Measurements from ENCODE around the gene FLT3. TPM values are rescaled to one million over a fixed set of nuclear protein-coding genes. Genes with fewer than 3 reads are reported as not detected.

FLT3 gene
- total RNA-seq, 5 donors from 2014 or later (not counting 1 experiment from before 2014, with no cell fraction given): 0.13 to 0.48 (median 0.26) TPM

- H3K36me3 ChIP-seq (ENCODE audit: control insufficient read depth in 2 of 2, extremely low read depth in 1 of 2, insufficient read depth in 1 of 2, low read length in 1 of 2): no peaks in the 10 kb centered on the region
- H3K4me1 ChIP-seq (ENCODE audit: control insufficient read depth in 1 of 2, extremely low read depth in 1 of 2, insufficient read depth in 2 of 2, low read length in 2 of 2): peaks cover 0 to 26% of the 10 kb centered on the region in 2 experiments
- Mint-ChIP-seq H3K36me3 (no peaks in the 10 kb centered on the region), H3K27me3 (peaks cover 67 to 86% of the 10 kb centered on the region in 2 donors), H3K4me3 (no peak overlapping the region), H3K9me3 (no peaks in the 10 kb centered on the region), H3K4me1 (peaks cover 13 to 33% (median 30%) of the 10 kb centered on the region in 3 donors), H3K27ac (no peak overlapping the region)
- ATAC-seq (replicated peaks in 1 of 4) (no peak), DNase-seq (no peak)
- 3% methylated on average over 5 of the region's 12 CpGs for WGBS (ENCODE audit: insufficient coverage)
- H3K9me3 ChIP-seq: no peaks in the 10 kb centered on the region
- no peak overlapping the region for H3K27ac ChIP-seq (ENCODE audit: low read length)
- POLR2A ChIA-PET: no interaction called here
- CTCF ChIA-PET: interaction anchor here in 1 of 2 donors (0.8 kb wide), 1 partner anchor 150 kb away, joined by 3 read pairs; no protein-coding TSS in a partner anchor
- no peak overlapping the region for H3K4me3 ChIP-seq (ENCODE audit: control insufficient read depth in 1 of 2, extremely low read depth in 1 of 2, low read length in 1 of 2)
- H3K27me3 ChIP-seq (replicated peaks in 1 of 2; ENCODE audit: control insufficient read depth in 2 of 2, extremely low read depth in 1 of 2, insufficient read depth in 2 of 2, low read length in 1 of 2): peaks cover 25 to 85% of the 10 kb centered on the region in 2 experiments
Measured at GRCh38 chr13:27976362-27977091, 123.8 kb downstream of the FLT3 start.

DNA sequence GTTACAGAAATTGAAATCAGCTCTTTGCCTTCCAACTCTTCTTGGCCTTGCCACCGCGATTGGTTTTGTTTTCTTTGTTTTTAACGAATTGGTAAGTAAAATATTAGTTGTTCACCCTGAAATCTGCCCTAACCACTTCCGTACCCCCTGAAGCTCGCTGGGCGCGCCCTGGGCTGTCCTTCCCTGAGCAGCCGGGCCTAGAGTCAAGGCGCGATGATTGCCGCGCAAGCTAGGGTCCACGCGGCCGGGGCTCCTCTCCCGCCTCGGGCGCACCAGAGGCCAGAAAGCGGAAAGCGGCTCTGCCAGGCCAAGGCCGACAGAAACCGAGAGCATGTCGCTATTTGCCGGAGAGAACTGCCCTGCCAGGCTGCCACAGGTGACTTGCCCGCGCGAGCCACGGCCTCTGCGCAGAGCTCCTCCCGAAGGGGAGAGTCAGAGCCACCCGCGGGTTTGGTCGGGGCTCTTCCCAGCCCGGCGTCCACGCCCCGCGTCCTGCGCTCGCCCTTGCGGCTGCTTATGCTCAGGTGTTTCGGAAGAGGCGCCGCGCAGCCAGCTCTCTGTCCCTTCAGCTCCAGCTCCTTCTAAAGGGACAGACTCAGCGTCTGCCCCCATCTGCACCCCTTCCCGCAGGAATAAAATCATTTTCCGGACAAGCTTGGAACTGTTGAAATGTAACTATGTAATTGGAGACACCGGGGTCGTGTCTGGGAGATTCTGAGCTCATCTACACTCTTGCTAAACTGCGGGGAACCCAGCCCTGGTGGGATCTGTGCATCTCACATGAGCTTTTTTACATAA, 124.6 kb downstream of the FLT3 start:
- ATAC-seq (replicated peaks in 1 of 4) (no peak), DNase-seq (no peak)
- H3K36me3 ChIP-seq (ENCODE audit: control insufficient read depth in 2 of 2, extremely low read depth in 1 of 2, insufficient read depth in 1 of 2, low read length in 1 of 2): no peaks in the 10 kb centered on the region
- WGBS (ENCODE audit: insufficient coverage): 9% methylated on average over 45 of the region's 51 CpGs
- Mint-ChIP-seq H3K36me3 (no peaks in the 10 kb centered on the region), H3K4me3 (no peak overlapping the region), H3K9me3 (no peaks in the 10 kb centered on the region), H3K27ac (no peak overlapping the region), H3K27me3 (peaks cover 63 to 86% of the 10 kb centered on the region in 2 donors), H3K4me1 (peaks cover 13 to 31% (median 30%) of the 10 kb centered on the region in 3 donors)
- no peaks in the 10 kb centered on the region for H3K9me3 ChIP-seq
- ChIA-PET POLR2A (no interaction called here), CTCF (interaction anchor here in 1 of 2 donors (0.7 to 0.8 kb wide), 2 partner anchors 8 to 150 kb away, joined by 3 read pairs; no protein-coding TSS in a partner anchor)
- H3K27ac ChIP-seq (ENCODE audit: low read length): no peak overlapping the region
- H3K4me1 ChIP-seq (ENCODE audit: control insufficient read depth in 1 of 2, extremely low read depth in 1 of 2, insufficient read depth in 2 of 2, low read length in 2 of 2): peaks cover 0 to 26% of the 10 kb centered on the region in 2 experiments
- H3K27me3 ChIP-seq (replicated peaks in 1 of 2; ENCODE audit: control insufficient read depth in 2 of 2, extremely low read depth in 1 of 2, insufficient read depth in 2 of 2, low read length in 1 of 2): peaks cover 24 to 86% of the 10 kb centered on the region in 2 experiments
- no peak overlapping the region for H3K4me3 ChIP-seq (ENCODE audit: control insufficient read depth in 1 of 2, extremely low read depth in 1 of 2, low read length in 1 of 2)

DNA sequence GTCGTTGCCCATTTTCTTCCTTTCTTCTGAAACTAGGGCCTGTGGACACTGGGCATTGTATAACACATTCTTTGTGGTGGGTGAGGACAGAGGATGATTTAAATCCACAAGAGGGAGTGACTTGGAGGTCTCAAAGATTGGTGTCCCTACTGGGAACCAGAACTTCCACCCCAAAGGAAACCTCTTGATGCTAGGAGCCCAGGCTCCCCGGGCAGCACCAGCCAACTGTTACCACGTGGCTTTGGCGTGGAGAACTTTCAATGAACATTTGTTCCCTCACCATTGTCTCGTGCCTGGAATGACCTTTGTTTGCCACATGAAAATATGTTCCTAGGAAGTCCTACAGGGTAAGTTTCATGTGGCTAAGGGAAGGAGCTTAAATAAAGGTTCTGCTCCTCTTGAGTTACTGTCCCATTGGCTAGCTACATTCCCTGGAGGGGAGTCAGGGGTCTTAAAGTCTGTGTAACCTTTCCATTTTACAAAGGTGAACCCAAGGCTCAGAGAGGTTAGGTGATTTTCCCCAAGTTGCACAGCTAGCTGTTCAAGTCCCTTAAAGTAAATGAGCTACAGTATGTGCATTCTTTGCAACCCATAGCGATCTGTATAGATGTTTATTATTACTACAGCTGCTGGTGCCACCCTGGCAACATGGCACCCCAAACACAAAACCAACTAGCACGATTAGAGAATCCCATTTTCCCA, 126.3 kb downstream of the FLT3 start:
- no peaks in the 10 kb centered on the region for H3K36me3 ChIP-seq (ENCODE audit: control insufficient read depth in 2 of 2, extremely low read depth in 1 of 2, insufficient read depth in 1 of 2, low read length in 1 of 2)
- Mint-ChIP-seq H3K4me3 (no peak overlapping the region), H3K36me3 (no peaks in the 10 kb centered on the region), H3K9me3 (no peaks in the 10 kb centered on the region), H3K27me3 (peaks cover 63 to 90% of the 10 kb centered on the region in 2 donors), H3K4me1 (peaks cover 14 to 31% (median 28%) of the 10 kb centered on the region in 3 donors), H3K27ac (no peak overlapping the region)
- H3K4me3 ChIP-seq (ENCODE audit: control insufficient read depth in 1 of 2, extremely low read depth in 1 of 2, low read length in 1 of 2): no peak overlapping the region
- H3K9me3 ChIP-seq: no peaks in the 10 kb centered on the region
- POLR2A ChIA-PET: no interaction called here
- peaks cover 24 to 84% of the 10 kb centered on the region in 2 experiments for H3K27me3 ChIP-seq (replicated peaks in 1 of 2; ENCODE audit: control insufficient read depth in 2 of 2, extremely low read depth in 1 of 2, insufficient read depth in 2 of 2, low read length in 1 of 2)
- WGBS (ENCODE audit: insufficient coverage): 26% methylated on average over 2 of the region's 7 CpGs
- CTCF ChIA-PET: no interaction called here
- ATAC-seq (replicated peaks in 1 of 4) (no peak), DNase-seq (no peak)
- H3K4me1 ChIP-seq (ENCODE audit: control insufficient read depth in 1 of 2, extremely low read depth in 1 of 2, insufficient read depth in 2 of 2, low read length in 2 of 2): peaks cover 0 to 14% of the 10 kb centered on the region in 2 experiments
- no peak overlapping the region for H3K27ac ChIP-seq (ENCODE audit: low read length)

- H3K4me1 Mint-ChIP-seq: peaks cover 14 to 25% (median 22%) of the 10 kb centered on the region in 3 donors
- H3K36me3 Mint-ChIP-seq: no peaks in the 10 kb centered on the region
- WGBS (ENCODE audit: insufficient coverage): 47% methylated on average over 4 of the region's 5 CpGs
- peaks cover 0 to 8% of the 10 kb centered on the region in 2 experiments for H3K4me1 ChIP-seq (ENCODE audit: control insufficient read depth in 1 of 2, extremely low read depth in 1 of 2, insufficient read depth in 2 of 2, low read length in 2 of 2)
- CTCF ChIA-PET: no interaction called here
- H3K9me3 ChIP-seq: no peaks in the 10 kb centered on the region
- no peaks in the 10 kb centered on the region for H3K9me3 Mint-ChIP-seq
- no peak overlapping the region for H3K4me3 ChIP-seq (ENCODE audit: control insufficient read depth in 1 of 2, extremely low read depth in 1 of 2, low read length in 1 of 2)
- ATAC-seq (replicated peaks in 1 of 4) (no peak), DNase-seq (no peak)
- peaks cover 20 to 81% of the 10 kb centered on the region in 2 experiments for H3K27me3 ChIP-seq (replicated peaks in 1 of 2; ENCODE audit: control insufficient read depth in 2 of 2, extremely low read depth in 1 of 2, insufficient read depth in 2 of 2, low read length in 1 of 2)
- POLR2A ChIA-PET: no interaction called here
- no peak overlapping the region for H3K27ac Mint-ChIP-seq
- H3K27ac ChIP-seq (ENCODE audit: low read length): no peak overlapping the region
- H3K4me3 Mint-ChIP-seq: no peak overlapping the region
- peaks cover 60 to 84% of the 10 kb centered on the region in 2 donors for H3K27me3 Mint-ChIP-seq
- no peaks in the 10 kb centered on the region for H3K36me3 ChIP-seq (ENCODE audit: control insufficient read depth in 2 of 2, extremely low read depth in 1 of 2, insufficient read depth in 1 of 2, low read length in 1 of 2)
Measured at GRCh38 chr13:27973291-27973690, 127.1 kb downstream of the FLT3 start.

GRCh38 chr13:27972478-27972820, 127.9 kb downstream of the FLT3 start:
- Mint-ChIP-seq H3K27me3 (peaks cover 64 to 87% of the 10 kb centered on the region in 2 donors), H3K27ac (no peak overlapping the region), H3K4me1 (peaks cover 21 to 29% (median 26%) of the 10 kb centered on the region in 3 donors), H3K9me3 (no peaks in the 10 kb centered on the region), H3K4me3 (no peak overlapping the region), H3K36me3 (no peaks in the 10 kb centered on the region)
- H3K36me3 ChIP-seq (ENCODE audit: control insufficient read depth in 2 of 2, extremely low read depth in 1 of 2, insufficient read depth in 1 of 2, low read length in 1 of 2): no peaks in the 10 kb centered on the region
- DNase-seq (no peak), ATAC-seq (replicated peaks in 1 of 4) (no peak)
- H3K4me1 ChIP-seq (ENCODE audit: control insufficient read depth in 1 of 2, extremely low read depth in 1 of 2, insufficient read depth in 2 of 2, low read length in 2 of 2): peaks cover 0 to 16% of the 10 kb centered on the region in 2 experiments
- H3K4me3 ChIP-seq (ENCODE audit: control insufficient read depth in 1 of 2, extremely low read depth in 1 of 2, low read length in 1 of 2): no peak overlapping the region
- no peak overlapping the region for H3K27ac ChIP-seq (ENCODE audit: low read length)
- WGBS (ENCODE audit: insufficient coverage): 83% methylated on average over 1 of the region's 2 CpGs
- no peaks in the 10 kb centered on the region for H3K9me3 ChIP-seq
- peaks cover 20 to 84% of the 10 kb centered on the region in 2 experiments for H3K27me3 ChIP-seq (replicated peaks in 1 of 2; ENCODE audit: control insufficient read depth in 2 of 2, extremely low read depth in 1 of 2, insufficient read depth in 2 of 2, low read length in 1 of 2)
- ChIA-PET POLR2A (no interaction called here), CTCF (no interaction called here)

- Histone ChIP-seq H3K4me1 (ENCODE audit: control insufficient read depth in 1 of 2, extremely low read depth in 1 of 2, insufficient read depth in 2 of 2, low read length in 2 of 2) (peaks cover 0 to 18% of the 10 kb centered on the region in 2 experiments), H3K36me3 (ENCODE audit: control insufficient read depth in 2 of 2, extremely low read depth in 1 of 2, insufficient read depth in 1 of 2, low read length in 1 of 2) (no peaks in the 10 kb centered on the region), H3K4me3 (ENCODE audit: control insufficient read depth in 1 of 2, extremely low read depth in 1 of 2, low read length in 1 of 2) (no peak overlapping the region), H3K27ac (ENCODE audit: low read length) (no peak overlapping the region), H3K27me3 (replicated peaks in 1 of 2; ENCODE audit: control insufficient read depth in 2 of 2, extremely low read depth in 1 of 2, insufficient read depth in 2 of 2, low read length in 1 of 2) (peaks cover 17 to 84% of the 10 kb centered on the region in 2 experiments), H3K9me3 (no peaks in the 10 kb centered on the region)
- WGBS (ENCODE audit: insufficient coverage): 54% methylated on average over 6 of the region's 7 CpGs
- ChIA-PET POLR2A (no interaction called here), CTCF (no interaction called here)
- H3K36me3 Mint-ChIP-seq: no peaks in the 10 kb centered on the region
- no peak overlapping the region for H3K27ac Mint-ChIP-seq
- peaks cover 22 to 33% (median 31%) of the 10 kb centered on the region in 3 donors for H3K4me1 Mint-ChIP-seq
- H3K4me3 Mint-ChIP-seq: no peak overlapping the region
- DNase-seq (no peak), ATAC-seq (replicated peaks in 1 of 4) (no peak)
- peaks cover 64 to 87% of the 10 kb centered on the region in 2 donors for H3K27me3 Mint-ChIP-seq
- no peaks in the 10 kb centered on the region for H3K9me3 Mint-ChIP-seq
Measured at GRCh38 chr13:27971776-27972477, 128.4 kb downstream of the FLT3 start.
